ENCODE measurements around the gene CD300LG. TPM values are rescaled to one million over a fixed set of nuclear protein-coding genes. Genes with fewer than 3 reads are reported as not detected.

Gene CD300LG
- total RNA-seq, 2 donors from 2014 or later: 0.09 to 33.5 TPM

- no peak for DNase-seq (ENCODE audit: low spot score)
- Histone ChIP-seq H3K36me3 (no peaks in the 10 kb centered on the region), H3K27me3 (replicated peaks; ENCODE audit: insufficient read depth) (no peaks in the 10 kb centered on the region), H3K9me3 (no peaks in the 10 kb centered on the region), H3K27ac (no peak overlapping the region), H3K4me1 (replicated peaks) (no peaks in the 10 kb centered on the region), H3K4me3 (no peak overlapping the region)
- intact Hi-C loops (cut with DNase I): loop anchor here (5.0 kb wide), 3 partner anchors 72 to 152 kb away; partner anchors contain the start of gene DUSP3
- WGBS: 91% methylated on average over 8 of the region's 8 CpGs
- TF ChIP-seq POLR2AphosphoS5 (IDR thresholded peaks at IDR 0.05) (no peak), POLR2A (IDR thresholded peaks at IDR 0.05) (no peak), CTCF (IDR thresholded peaks at IDR 0.05) (no peak)
Measured at GRCh38 chr17:43849116-43849515, 2.1 kb downstream of the CD300LG start.

- H3K27ac ChIP-seq: no peak overlapping the region
- no peaks in the 10 kb centered on the region for H3K27me3 ChIP-seq (replicated peaks; ENCODE audit: insufficient read depth)
- no peak overlapping the region for H3K4me3 ChIP-seq
- 88% methylated on average over 8 of the region's 8 CpGs for WGBS
- H3K36me3 ChIP-seq: no peaks in the 10 kb centered on the region
- DNase-seq (ENCODE audit: low spot score): no peak
- H3K9me3 ChIP-seq: no peaks in the 10 kb centered on the region
- intact Hi-C loops (cut with DNase I): no loop called here
- H3K4me1 ChIP-seq (replicated peaks): no peaks in the 10 kb centered on the region
- TF ChIP-seq POLR2AphosphoS5 (IDR thresholded peaks at IDR 0.05) (no peak), POLR2A (IDR thresholded peaks at IDR 0.05) (no peak), CTCF (IDR thresholded peaks at IDR 0.05) (no peak)
Measured at GRCh38 chr17:43852571-43852970, 5.6 kb downstream of the CD300LG start.

- DNase-seq (ENCODE audit: low spot score): no peak
- Histone ChIP-seq H3K27ac (no peak overlapping the region), H3K4me1 (replicated peaks) (no peaks in the 10 kb centered on the region), H3K36me3 (no peaks in the 10 kb centered on the region), H3K9me3 (no peaks in the 10 kb centered on the region), H3K27me3 (replicated peaks; ENCODE audit: insufficient read depth) (no peaks in the 10 kb centered on the region), H3K4me3 (no peak overlapping the region)
- intact Hi-C loops (cut with DNase I): no loop called here
- 79% methylated on average over 7 of the region's 7 CpGs for WGBS
- no peak for TF ChIP-seq POLR2A (IDR thresholded peaks at IDR 0.05)
- no peak for TF ChIP-seq CTCF (IDR thresholded peaks at IDR 0.05)
- no peak for TF ChIP-seq POLR2AphosphoS5 (IDR thresholded peaks at IDR 0.05)
Measured at GRCh38 chr17:43853546-43853945, 6.6 kb downstream of the CD300LG start.

GRCh38 chr17:43854498-43854897 lies 7.5 kb downstream of the CD300LG start:
- TF ChIP-seq POLR2AphosphoS5 (IDR thresholded peaks at IDR 0.05) (no peak), CTCF (IDR thresholded peaks at IDR 0.05) (no peak), POLR2A (IDR thresholded peaks at IDR 0.05) (no peak)
- H3K4me1 ChIP-seq (replicated peaks): no peaks in the 10 kb centered on the region
- no peaks in the 10 kb centered on the region for H3K36me3 ChIP-seq
- H3K4me3 ChIP-seq: no peak overlapping the region
- intact Hi-C loops (cut with DNase I): no loop called here
- DNase-seq (ENCODE audit: low spot score): no peak
- no peaks in the 10 kb centered on the region for H3K27me3 ChIP-seq (replicated peaks; ENCODE audit: insufficient read depth)
- 68% methylated on average over 8 of the region's 8 CpGs for WGBS
- H3K9me3 ChIP-seq: no peaks in the 10 kb centered on the region
- no peak overlapping the region for H3K27ac ChIP-seq

GRCh38 chr17:43855061-43855460 lies 8.1 kb downstream of the CD300LG start:
- TF ChIP-seq POLR2A (IDR thresholded peaks at IDR 0.05): no peak
- TF ChIP-seq POLR2AphosphoS5 (IDR thresholded peaks at IDR 0.05): no peak
- TF ChIP-seq CTCF (IDR thresholded peaks at IDR 0.05): no peak
- no peaks in the 10 kb centered on the region for H3K27me3 ChIP-seq (replicated peaks; ENCODE audit: insufficient read depth)
- H3K4me1 ChIP-seq (replicated peaks): no peaks in the 10 kb centered on the region
- H3K27ac ChIP-seq: no peak overlapping the region
- DNase-seq (ENCODE audit: low spot score): no peak
- no peak overlapping the region for H3K4me3 ChIP-seq
- WGBS: 86% methylated on average over 9 of the region's 9 CpGs
- H3K9me3 ChIP-seq: no peaks in the 10 kb centered on the region
- intact Hi-C loops (cut with DNase I): no loop called here
- H3K36me3 ChIP-seq: no peaks in the 10 kb centered on the region

All from prostate gland (tissue), 2 donors.